ENCODE data around the gene RIMS1. TPM values are rescaled to one million over a fixed set of nuclear protein-coding genes. Genes with fewer than 3 reads are reported as not detected.

The RIMS1 gene
- total RNA-seq, 1 experiment from 2014 or later, result not detected

- no peak for DNase-seq (ENCODE audit: low read depth)
These were observed 527.5 kb downstream of the RIMS1 start for GRCh38 chr6:72413884-72414283.

GRCh38 chr6:72414657-72415056, 528.3 kb downstream of the RIMS1 start:
- DNase-seq (ENCODE audit: low read depth), result no peak

- DNase-seq (ENCODE audit: low read depth), result no peak
These were observed 530.6 kb downstream of the RIMS1 start for GRCh38 chr6:72416744-72417465.

- no peak for DNase-seq (ENCODE audit: low read depth)
These were observed 531.4 kb downstream of the RIMS1 start for GRCh38 chr6:72417759-72418158.

GRCh38 chr6:72418495-72418894, 532.1 kb downstream of the RIMS1 start:
- no peak for DNase-seq (ENCODE audit: low read depth)

GRCh38 chr6:72419966-72420365, 533.6 kb downstream of the RIMS1 start:
- no peak for DNase-seq (ENCODE audit: low read depth)

- DNase-seq (ENCODE audit: low read depth), result no peak
These were observed 534.1 kb downstream of the RIMS1 start for GRCh38 chr6:72420409-72420808.

- no peak for DNase-seq (ENCODE audit: low read depth)
These were observed 535.0 kb downstream of the RIMS1 start for GRCh38 chr6:72421387-72421786.

- DNase-seq (ENCODE audit: low read depth), result no peak
These were observed 535.8 kb downstream of the RIMS1 start for GRCh38 chr6:72422171-72422570.

- no peak for DNase-seq (ENCODE audit: low read depth)
These were observed 538.1 kb downstream of the RIMS1 start for GRCh38 chr6:72424476-72424875.

- no peak for DNase-seq (ENCODE audit: low read depth)
These were observed 538.8 kb downstream of the RIMS1 start for GRCh38 chr6:72425003-72425681.

GRCh38 chr6:72440611-72441010, 554.3 kb downstream of the RIMS1 start:
- DNase-seq (ENCODE audit: low read depth), result no peak

GRCh38 chr6:72446430-72446829, 560.1 kb downstream of the RIMS1 start:
- DNase-seq (ENCODE audit: low read depth), result no peak

All from RPMI7951 (cell line).